Measurements from ENCODE around the gene BASP1.

BASP1 gene

GRCh38 chr5:17260549-17260948 lies 43.1 kb downstream of the BASP1 start:
- in situ Hi-C loops (cut with HindIII; ENCODE audit: low sequenced_read_pairs): no loop called here
- no peak for DNase-seq (ENCODE audit: low read depth)
- no peak for TF ChIP-seq CTCF (IDR thresholded peaks at IDR 0.05; ENCODE audit: low read depth, low read length, missing control alignments)

GRCh38 chr5:17261075-17261474 lies 43.6 kb downstream of the BASP1 start:
- H3K4me3 ChIP-seq (ENCODE audit: low read depth, low read length): no peak overlapping the region
- TF ChIP-seq CTCF (IDR thresholded peaks at IDR 0.05; ENCODE audit: low read depth, low read length, missing control alignments): no peak
- no peak for DNase-seq (ENCODE audit: low read depth)
- in situ Hi-C loops (cut with HindIII; ENCODE audit: low sequenced_read_pairs): no loop called here

More at GRCh38 chr5:17260549-17260948, 43.1 kb downstream of the BASP1 start:
- no peak overlapping the region for H3K4me3 ChIP-seq (ENCODE audit: low read depth, low read length)

GRCh38 chr5:17265041-17265440 lies 47.6 kb downstream of the BASP1 start:
- H3K4me3 ChIP-seq (ENCODE audit: low read depth, low read length): no peak overlapping the region
- no peak for DNase-seq (ENCODE audit: low read depth)
- in situ Hi-C loops (cut with HindIII; ENCODE audit: low sequenced_read_pairs): no loop called here
- no peak for TF ChIP-seq CTCF (IDR thresholded peaks at IDR 0.05; ENCODE audit: low read depth, low read length, missing control alignments)

- in situ Hi-C loops (cut with HindIII; ENCODE audit: low sequenced_read_pairs): no loop called here
- H3K4me3 ChIP-seq (ENCODE audit: low read depth, low read length): no peak overlapping the region
- DNase-seq (ENCODE audit: low read depth): no peak
- no peak for TF ChIP-seq CTCF (IDR thresholded peaks at IDR 0.05; ENCODE audit: low read depth, low read length, missing control alignments)
Measured at GRCh38 chr5:17267106-17267505, 49.7 kb downstream of the BASP1 start.

GRCh38 chr5:17269201-17269600 lies 51.8 kb downstream of the BASP1 start:
- DNase-seq (ENCODE audit: low read depth): no peak
- in situ Hi-C loops (cut with HindIII; ENCODE audit: low sequenced_read_pairs): no loop called here
- no peak for TF ChIP-seq CTCF (IDR thresholded peaks at IDR 0.05; ENCODE audit: low read depth, low read length, missing control alignments)
- no peak overlapping the region for H3K4me3 ChIP-seq (ENCODE audit: low read depth, low read length)

- DNase-seq (ENCODE audit: low read depth): no peak
- in situ Hi-C loops (cut with HindIII; ENCODE audit: low sequenced_read_pairs): no loop called here
- no peak for TF ChIP-seq CTCF (IDR thresholded peaks at IDR 0.05; ENCODE audit: low read depth, low read length, missing control alignments)
- no peak overlapping the region for H3K4me3 ChIP-seq (ENCODE audit: low read depth, low read length)
Measured at GRCh38 chr5:17272111-17272510, 54.7 kb downstream of the BASP1 start.

All from astrocyte of the cerebellum (primary cell).